Measurements from ENCODE around the gene MFSD6L. TPM values are rescaled to one million over a fixed set of nuclear protein-coding genes. Genes with fewer than 3 reads are reported as not detected.

The MFSD6L gene
- polyA plus RNA-seq, 1 experiment: not detected

DNA sequence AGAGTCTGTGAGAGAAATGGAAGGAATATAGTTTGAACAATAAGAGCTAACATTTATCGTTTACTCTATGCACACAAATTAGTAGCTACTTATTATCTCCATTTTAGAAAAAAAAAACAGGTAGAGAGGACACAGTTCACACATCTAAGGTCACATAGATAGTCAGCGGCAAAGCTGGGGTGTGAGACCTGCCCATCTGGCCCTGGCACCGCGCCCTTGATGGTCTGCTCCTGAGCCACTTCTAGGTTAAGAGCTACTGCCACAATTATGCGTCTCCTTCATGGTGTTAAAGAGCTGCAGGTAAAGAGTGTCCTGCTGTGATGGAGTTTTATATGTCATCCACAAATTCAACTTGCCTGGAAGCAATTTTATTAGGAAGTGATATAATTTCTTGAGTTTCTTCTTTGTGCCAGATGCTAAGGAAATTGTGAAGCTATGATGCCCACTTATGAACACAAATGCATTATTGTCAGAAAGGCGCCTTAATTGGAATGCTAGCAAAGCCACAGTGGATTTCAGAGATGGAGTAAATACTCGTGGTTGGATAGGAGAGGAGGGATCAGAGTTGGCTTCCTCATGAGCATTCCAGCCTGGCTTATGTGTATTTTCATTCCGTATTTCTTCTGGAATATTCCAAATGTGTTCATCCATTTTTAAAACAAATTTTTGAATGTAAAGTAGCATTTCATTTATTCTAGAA is 21.3 kb upstream of the MFSD6L start:
- no peak overlapping the region for H3K4me3 ChIP-seq (ENCODE audit: low read depth, low read length)
- POLR2A ChIA-PET: no interaction called here
- CTCF ChIA-PET: interaction anchor here (0.5 to 1.0 kb wide), 2 partner anchors 12 to 579 kb away, joined by 3 to 4 read pairs; no protein-coding TSS in a partner anchor
- TF ChIP-seq, protein P1, sequence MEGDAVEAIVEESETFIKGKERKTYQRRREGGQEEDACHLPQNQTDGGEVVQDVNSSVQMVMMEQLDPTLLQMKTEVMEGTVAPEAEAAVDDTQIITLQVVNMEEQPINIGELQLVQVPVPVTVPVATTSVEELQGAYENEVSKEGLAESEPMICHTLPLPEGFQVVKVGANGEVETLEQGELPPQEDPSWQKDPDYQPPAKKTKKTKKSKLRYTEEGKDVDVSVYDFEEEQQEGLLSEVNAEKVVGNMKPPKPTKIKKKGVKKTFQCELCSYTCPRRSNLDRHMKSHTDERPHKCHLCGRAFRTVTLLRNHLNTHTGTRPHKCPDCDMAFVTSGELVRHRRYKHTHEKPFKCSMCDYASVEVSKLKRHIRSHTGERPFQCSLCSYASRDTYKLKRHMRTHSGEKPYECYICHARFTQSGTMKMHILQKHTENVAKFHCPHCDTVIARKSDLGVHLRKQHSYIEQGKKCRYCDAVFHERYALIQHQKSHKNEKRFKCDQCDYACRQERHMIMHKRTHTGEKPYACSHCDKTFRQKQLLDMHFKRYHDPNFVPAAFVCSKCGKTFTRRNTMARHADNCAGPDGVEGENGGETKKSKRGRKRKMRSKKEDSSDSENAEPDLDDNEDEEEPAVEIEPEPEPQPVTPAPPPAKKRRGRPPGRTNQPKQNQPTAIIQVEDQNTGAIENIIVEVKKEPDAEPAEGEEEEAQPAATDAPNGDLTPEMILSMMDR (IDR thresholded peaks at IDR 0.05; ENCODE audit: low read depth, low read length): no peak
- no peak for DNase-seq (ENCODE audit: low read depth, low spot score)
- H3K27ac ChIP-seq (ENCODE audit: low read depth, low read length): no peak overlapping the region
- H3K9me3 ChIP-seq (ENCODE audit: control insufficient read depth, insufficient read depth, low read length): no peaks in the 10 kb centered on the region
- H3K27me3 ChIP-seq (ENCODE audit: control insufficient read depth, insufficient read depth, low read length): peaks cover 2% of the 10 kb centered on the region

DNA sequence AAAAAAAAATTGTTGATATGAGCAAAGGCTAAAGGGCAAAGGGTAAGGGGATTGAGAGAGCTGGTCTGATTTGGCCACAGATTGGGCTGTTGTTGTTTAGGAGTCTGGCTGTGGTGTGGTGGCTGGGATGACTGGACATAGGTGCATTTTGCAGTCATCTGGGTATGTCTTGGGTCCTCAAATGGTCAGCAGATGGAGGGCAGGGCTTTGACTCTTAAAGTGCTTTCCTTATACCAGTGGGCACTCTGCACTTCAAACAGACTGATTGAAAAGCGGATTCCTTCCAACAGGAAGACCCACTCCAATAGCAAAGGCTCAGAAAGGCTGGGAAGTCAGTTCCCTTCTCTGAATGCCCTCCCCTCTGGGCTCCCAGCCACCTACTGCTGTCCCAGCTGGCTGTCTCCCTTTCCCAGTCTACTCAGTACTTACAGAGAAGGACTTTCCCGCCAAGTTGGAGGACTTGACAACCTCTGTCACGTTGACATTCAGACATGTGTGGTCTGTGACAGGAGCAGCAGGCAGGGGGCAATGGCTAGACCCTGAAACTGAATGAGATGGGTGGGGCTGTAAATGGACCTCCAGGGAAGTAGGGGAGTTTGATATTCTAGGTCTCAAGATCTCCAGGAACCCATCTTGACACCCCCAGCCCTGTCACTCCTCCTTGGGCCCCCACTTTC is 19.6 kb upstream of the MFSD6L start:
- POLR2A ChIA-PET: no interaction called here
- CTCF ChIA-PET: no interaction called here
- no peak for DNase-seq (ENCODE audit: low read depth, low spot score)

DNA sequence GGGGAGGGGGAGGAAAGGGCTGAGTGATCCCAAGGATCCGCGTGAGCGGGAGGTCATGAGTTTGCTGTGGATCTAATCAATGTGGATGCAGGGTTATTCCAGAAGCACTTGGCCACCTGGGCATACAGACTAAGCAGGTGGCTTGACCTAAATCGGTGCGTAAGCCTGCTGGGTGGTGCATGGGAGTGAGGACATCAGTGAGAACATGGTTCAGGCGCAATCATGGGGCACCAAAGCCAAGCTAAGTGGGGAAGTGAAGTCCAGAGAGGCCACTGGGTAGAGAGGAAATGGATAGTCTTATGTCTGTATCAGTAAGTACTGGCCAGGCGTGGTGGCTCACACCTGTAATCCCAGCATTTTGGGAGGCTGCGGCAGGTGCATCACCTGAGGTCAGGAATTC is 18.9 kb upstream of the MFSD6L start:
- POLR2A ChIA-PET: no interaction called here
- H3K27me3 ChIP-seq (ENCODE audit: control insufficient read depth, insufficient read depth, low read length): peaks cover 2% of the 10 kb centered on the region
- H3K27ac ChIP-seq (ENCODE audit: low read depth, low read length): no peak overlapping the region
- no peak for DNase-seq (ENCODE audit: low read depth, low spot score)
- no peak overlapping the region for H3K4me3 ChIP-seq (ENCODE audit: low read depth, low read length)
- TF ChIP-seq, protein P1 (IDR thresholded peaks at IDR 0.05; ENCODE audit: low read depth, low read length): no peak
- CTCF ChIA-PET: no interaction called here
- H3K9me3 ChIP-seq (ENCODE audit: control insufficient read depth, insufficient read depth, low read length): no peaks in the 10 kb centered on the region

More for the DNA sequence above, 19.6 kb upstream of the MFSD6L start:
- Histone ChIP-seq H3K9me3 (ENCODE audit: control insufficient read depth, insufficient read depth, low read length) (no peaks in the 10 kb centered on the region), H3K27ac (ENCODE audit: low read depth, low read length) (no peak overlapping the region), H3K4me3 (ENCODE audit: low read depth, low read length) (no peak overlapping the region), H3K27me3 (ENCODE audit: control insufficient read depth, insufficient read depth, low read length) (peaks cover 2% of the 10 kb centered on the region)
- TF ChIP-seq, protein P1 (IDR thresholded peaks at IDR 0.05; ENCODE audit: low read depth, low read length): no peak

DNA sequence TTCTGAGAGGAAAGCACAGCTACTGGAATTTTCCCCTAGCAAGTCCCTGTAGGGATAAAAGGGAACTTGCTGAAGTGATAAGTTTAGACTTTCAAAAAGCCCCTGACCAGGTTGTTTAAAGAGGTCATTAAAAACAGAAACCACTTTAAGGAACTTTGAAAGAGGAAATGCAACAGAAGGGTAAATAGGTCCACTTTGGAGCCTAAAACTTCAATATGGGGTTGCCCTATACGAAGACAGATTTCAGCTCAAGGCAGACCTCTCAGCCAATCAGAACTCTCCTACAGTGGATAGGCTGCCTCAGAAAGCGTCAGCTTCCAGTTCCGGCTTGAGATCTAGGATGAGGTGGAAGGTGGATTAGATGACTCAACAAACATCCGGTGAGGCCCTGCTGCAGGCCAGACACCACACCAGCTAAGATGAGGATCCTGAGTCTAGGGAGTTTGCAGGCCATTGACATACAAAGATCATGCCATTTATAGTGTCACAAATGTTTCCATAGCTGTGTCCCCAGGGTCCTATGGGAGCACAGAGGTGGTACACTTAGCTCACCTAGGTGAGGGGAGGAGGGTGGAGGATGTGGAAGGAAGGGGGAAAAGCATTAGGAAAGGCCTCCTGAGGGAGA is 7.9 kb upstream of the MFSD6L start:
- H3K27ac ChIP-seq (ENCODE audit: low read depth, low read length): no peak overlapping the region
- CTCF ChIA-PET: no interaction called here
- no peaks in the 10 kb centered on the region for H3K9me3 ChIP-seq (ENCODE audit: control insufficient read depth, insufficient read depth, low read length)
- POLR2A ChIA-PET: no interaction called here
- DNase-seq (ENCODE audit: low read depth, low spot score): no peak
- no peak overlapping the region for H3K4me3 ChIP-seq (ENCODE audit: low read depth, low read length)
- TF ChIP-seq, protein P1 (IDR thresholded peaks at IDR 0.05; ENCODE audit: low read depth, low read length): no peak
- H3K27me3 ChIP-seq (ENCODE audit: control insufficient read depth, insufficient read depth, low read length): peaks cover 7% of the 10 kb centered on the region

All from AG04450 (cell line).